HepG2 (cell line): ENCODE measurements around the gene IRX2. TPM values are rescaled to one million over a fixed set of nuclear protein-coding genes. Genes with fewer than 3 reads are reported as not detected.

Source experiments
- ATAC-seq: fragments of 200-7000 bp; cut with Tn5 transposase; 3 replicates; pipeline ENCODE4 v1.9.1; 2020; ENCODE audit warnings: mild to moderate bottlenecking, moderate library complexity
- BruUV-seq: library from RNA; stranded (reverse); fragments of 400-500 nt; replicated peaks from 2 replicates; lab custom pipeline; 2021; lab: Mats Ljungman, UMichigan
- CTCF ChIA-PET: fragments of 300-600 bp; formaldehyde crosslinking; extraction: SDS; loops from one replicate; lab custom pipeline; 2021; ENCODE audit warnings: low total read pairs, inconsistent platforms, low intra/inter-chr PET ratio; lab: Yijun Ruan, JAX
- POLR2A ChIA-PET: fragments of 350-600 bp; sonication (Branson Sonifier 250); formaldehyde crosslinking; loops from one replicate; lab custom pipeline; 2020; ENCODE audit warnings: antibody characterized with exemption, inconsistent platforms; lab: Yijun Ruan, JAX
- DNase-seq: peaks from one replicate; pipeline ENCODE4 v3.0.0-alpha.2; 2015; ENCODE audit warnings: low spot score
- FAIRE-seq: peaks from 3 replicates; lab custom pipeline; 2011; peaks lifted over from hg19 to GRCh38; lab: Jason Lieb, UNC
- H2AFZ ChIP-seq: one replicate; pipeline ENCODE4 v1.6.1; 2011; ENCODE audit warnings: low read length, inconsistent platforms
- H3K27ac ChIP-seq: fragments of 300-600 bp; 3 replicates; pipeline ENCODE4 v1.8.0; 2011; ENCODE audit warnings: mixed run types, mild to moderate bottlenecking, mixed read lengths, low read length, inconsistent platforms; ENCODE audit not compliant: insufficient read depth; ENCODE audit errors: extremely low read length
- H3K27me3 ChIP-seq, 2 experiments: fragments of 200-600 bp in 1 of 2; 2 replicates in 1 of 2; 3 replicates in 1 of 2; pipeline versions ENCODE4 v1.6.0 to v1.8.0; 2011; ENCODE audit warnings: low read length in 2 of 2, mild to moderate bottlenecking in 2 of 2, moderate library complexity in 2 of 2, inconsistent platforms in 1 of 2; ENCODE audit not compliant: insufficient read depth in 2 of 2, control insufficient read depth in 1 of 2
- H3K36me3 ChIP-seq, 2 experiments: fragments of 200-600 bp in 1 of 2; replicated peaks in 1 of 2; 2 replicates in 1 of 2; 3 replicates in 1 of 2; pipeline versions ENCODE4 v1.5.1 to v1.8.0; 2011; ENCODE audit warnings: low read length in 2 of 2, inconsistent platforms in 1 of 2; ENCODE audit not compliant: insufficient read depth in 2 of 2, control insufficient read depth in 1 of 2
- H3K4me1 ChIP-seq: 2 replicates; pipeline ENCODE4 v1.5.1; 2012; ENCODE audit warnings: low read length, inconsistent platforms; ENCODE audit not compliant: insufficient read depth
- H3K4me2 ChIP-seq: 2 replicates; pipeline ENCODE4 v1.6.0; 2011; ENCODE audit warnings: low read depth, low read length, inconsistent platforms
- H3K4me3 ChIP-seq, 3 experiments: fragments of 200-600 bp in 1 of 3; sonication (generic), shearing (Covaris generic) in 1 of 3; replicated peaks in 1 of 3; 2 replicates each; pipeline ENCODE4 v1.5.1; 2011 to 2016; ENCODE audit warnings: low read length in 3 of 3, inconsistent platforms in 2 of 3, low read depth in 2 of 3, mild to moderate bottlenecking in 2 of 3, control low read depth in 1 of 3, mixed read lengths in 1 of 3; ENCODE audit not compliant: insufficient read depth in 1 of 3
- H3K79me2 ChIP-seq: one replicate; pipeline ENCODE4 v1.6.1; 2011; ENCODE audit warnings: low read length, inconsistent platforms; ENCODE audit not compliant: insufficient read depth
- H3K9ac ChIP-seq: 2 replicates; pipeline ENCODE4 v1.6.0; 2011; ENCODE audit warnings: mild to moderate bottlenecking, low read depth, low read length, inconsistent platforms; ENCODE audit not compliant: insufficient read depth
- H3K9me3 ChIP-seq: 2 replicates; pipeline ENCODE4 v1.5.1; 2012; ENCODE audit warnings: mild to moderate bottlenecking, low read length
- H4K20me1 ChIP-seq: 2 replicates; pipeline ENCODE4 v1.6.0; 2011; ENCODE audit warnings: inconsistent platforms, mild to moderate bottlenecking, low read length, moderate library complexity; ENCODE audit not compliant: insufficient read depth
- NCOA2 ChIP-seq: sonication (generic); formaldehyde crosslinking; IDR thresholded peaks from 2 replicates; pipeline ENCODE4 v1.8.0; 2022; ENCODE audit warnings: inconsistent platforms
- PAF1 ChIP-seq: IDR thresholded peaks from 2 replicates; pipeline ENCODE4 v1.6.1; 2016; ENCODE audit warnings: missing genetic modification reagents, missing compliant biosample characterization
- RARA ChIP-seq: IDR thresholded peaks from 2 replicates; pipeline ENCODE4 v1.6.1; 2016; ENCODE audit warnings: missing genetic modification reagents, missing compliant biosample characterization
- TCF7L2 ChIP-seq: IDR thresholded peaks from 2 replicates; pipeline ENCODE4 v1.6.1; 2011; ENCODE audit warnings: mild to moderate bottlenecking, low read depth, low read length, moderate library complexity
- TEAD3 ChIP-seq: optimal IDR thresholded peaks from 2 replicates; pipeline ENCODE3; 2016; ENCODE audit warnings: borderline replicate concordance
- ZBTB26 ChIP-seq: IDR thresholded peaks from 2 replicates; pipeline ENCODE4 v1.6.1; 2016; ENCODE audit warnings: missing compliant biosample characterization, missing genetic modification reagents, borderline replicate concordance
- ZNF282 ChIP-seq: fragments of 450-650 bp; IDR thresholded peaks from 2 replicates; pipeline ENCODE4 v1.6.1; 2018; ENCODE audit not compliant: partially characterized antibody
- ZNF841 ChIP-seq: sonication (generic); formaldehyde crosslinking; IDR thresholded peaks from 2 replicates; pipeline ENCODE4 v1.8.1; 2023; ENCODE audit warnings: missing genetic modification reagents, borderline replicate concordance
- WGBS: methylation state at CpG from one replicate; pipeline ENCODE4 v1.1.6; 2017; ENCODE audit warnings: low lambda C conversion rate; 5-methylcytosine and 5-hydroxymethylcytosine counted together
- in situ Hi-C: cut with HindIII; loops from 2 replicates; pipeline ENCODE4 v1.10.0; 2017; ENCODE audit warnings: low pct_unique_long_range_greater_than_20kb; ENCODE audit not compliant: extremely low pct_ligation_motif_present
- intact Hi-C: fragments of 100-400 bp; cut with micrococcal nuclease; formaldehyde crosslinking; loops from one replicate; pipeline ENCODE4 v1.10.0; 2022; ENCODE audit not compliant: unreplicated experiment
- polyA plus RNA-seq, 8 experiments: library from polyadenylated mRNA; depleted of rRNA in 3 of 8; stranded (reverse) in 7 of 8; unstranded in 1 of 8; fragments of >200 nt; fragmentation: Illumina TruSeq in 4 of 8; extraction: Trizol in 4 of 8; gene quantifications; 2 replicates each; pipeline versions ENCODE4 v1.2.1 to v1.2.3, GENCODE V29; 2011 to 2016; ENCODE audit warnings: low read depth in 4 of 8, missing spikeins in 1 of 8, mixed read lengths in 1 of 8; ENCODE audit not compliant: insufficient read depth in 1 of 8
- total RNA-seq, 5 experiments: library from RNA; depleted of rRNA; stranded (reverse); fragments of >200 nt; fragmentation: Illumina TruSeq; extraction: Trizol; gene quantifications; 2 replicates each; pipeline ENCODE4 v1.2.3, GENCODE V29; 2016; ENCODE audit warnings: low read depth in 1 of 5

Gene IRX2
- total and polyA plus RNA-seq, 2 of the 13 experiments (the other 11 are each of a cell fraction or from before 2014, with no cell fraction given) = not detected

GRCh38 chr5:2708132-2708531 lies 43.3 kb downstream of the IRX2 start:
- 20% methylated on average over 13 of the region's 15 CpGs for WGBS
- intact Hi-C loops = no loop called here
- no TSS peak for BruUV-seq
- peaks cover 0 to 54% of the 10 kb centered on the region in 2 experiments; a peak in 3 of 5 replicates for H3K27me3 ChIP-seq
- no peaks in the 10 kb centered on the region for H3K9me3 ChIP-seq
- ChIA-PET CTCF (no interaction called here), POLR2A (no interaction called here)
- no peak for TF ChIP-seq ZNF841 (CRISPR knock-in tag)
- DNase-seq (no peak), FAIRE-seq (no peak), ATAC-seq (no peak)
- H3K4me1 ChIP-seq = no peaks in the 10 kb centered on the region
- H3K79me2 ChIP-seq = no peaks in the 10 kb centered on the region
- no peaks in the 10 kb centered on the region for H4K20me1 ChIP-seq
- no peaks in the 10 kb centered on the region for H3K36me3 ChIP-seq
- no peak overlapping the region for H3K4me3 ChIP-seq
- no peak overlapping the region for H3K27ac ChIP-seq
- no peak overlapping the region for H2AFZ ChIP-seq
- H3K4me2 ChIP-seq = no peak overlapping the region
- in situ Hi-C loops = no loop called here
- no peak overlapping the region for H3K9ac ChIP-seq

DNA sequence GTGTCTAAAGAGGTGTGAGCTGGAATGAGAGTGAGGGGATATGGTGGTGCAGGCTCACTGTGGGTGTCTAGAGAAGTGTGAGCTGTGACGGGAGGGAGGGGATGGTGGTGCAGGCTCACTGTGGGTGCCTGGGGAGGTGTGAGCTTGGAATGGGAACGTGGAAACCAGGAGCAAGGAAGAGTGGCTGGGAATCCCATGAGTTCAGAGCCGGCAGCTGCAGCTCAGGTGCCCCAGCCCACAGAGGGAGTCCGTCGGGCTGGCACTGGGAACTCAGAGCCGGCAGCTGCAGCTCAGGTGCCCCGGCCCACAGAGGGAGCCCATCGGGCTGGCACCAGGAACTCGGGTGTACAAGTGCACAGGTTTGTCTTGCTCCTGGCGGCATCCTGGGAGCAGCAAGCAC lies 45.6 kb downstream of the IRX2 start:
- no peak for DNase-seq
- Histone ChIP-seq H3K9ac (no peak overlapping the region), H3K27ac (no peak overlapping the region), H3K27me3 (peaks cover 2 to 49% of the 10 kb centered on the region in 2 experiments; a peak in 3 of 5 replicates), H3K9me3 (no peaks in the 10 kb centered on the region), H4K20me1 (no peaks in the 10 kb centered on the region), H3K79me2 (no peaks in the 10 kb centered on the region), H3K36me3 (no peaks in the 10 kb centered on the region), H2AFZ (no peak overlapping the region), H3K4me1 (no peaks in the 10 kb centered on the region), H3K4me2 (no peak overlapping the region), H3K4me3 (no peak overlapping the region)
- POLR2A ChIA-PET = no interaction called here
- no peak for ATAC-seq
- no peak for TF ChIP-seq TEAD3 (CRISPR knock-in tag)
- no peak for TF ChIP-seq NCOA2 (CRISPR knock-in tag)
- TF ChIP-seq ZBTB26 (CRISPR knock-in tag) = no peak
- no peak for TF ChIP-seq PAF1
- TF ChIP-seq TCF7L2 = no peak
- no peak for TF ChIP-seq RARA
- no peak for TF ChIP-seq ZNF282
- CTCF ChIA-PET = no interaction called here
- no TSS peak for BruUV-seq
- FAIRE-seq = no peak
- in situ Hi-C loops = no loop called here
- intact Hi-C loops = no loop called here
- WGBS = 0% methylated on average over 5 of the region's 10 CpGs
